ENCODE results near the gene CEP164. TPM values are rescaled to one million over a fixed set of nuclear protein-coding genes. Genes with fewer than 3 reads are reported as not detected.

The CEP164 gene
- 23.3 TPM for polyA plus RNA-seq (2013, experiment 1 of 2; ENCODE audit: insufficient read length)
- polyA plus RNA-seq (2013, experiment 2 of 2; ENCODE audit: insufficient read length) = 19.7 TPM

DNA sequence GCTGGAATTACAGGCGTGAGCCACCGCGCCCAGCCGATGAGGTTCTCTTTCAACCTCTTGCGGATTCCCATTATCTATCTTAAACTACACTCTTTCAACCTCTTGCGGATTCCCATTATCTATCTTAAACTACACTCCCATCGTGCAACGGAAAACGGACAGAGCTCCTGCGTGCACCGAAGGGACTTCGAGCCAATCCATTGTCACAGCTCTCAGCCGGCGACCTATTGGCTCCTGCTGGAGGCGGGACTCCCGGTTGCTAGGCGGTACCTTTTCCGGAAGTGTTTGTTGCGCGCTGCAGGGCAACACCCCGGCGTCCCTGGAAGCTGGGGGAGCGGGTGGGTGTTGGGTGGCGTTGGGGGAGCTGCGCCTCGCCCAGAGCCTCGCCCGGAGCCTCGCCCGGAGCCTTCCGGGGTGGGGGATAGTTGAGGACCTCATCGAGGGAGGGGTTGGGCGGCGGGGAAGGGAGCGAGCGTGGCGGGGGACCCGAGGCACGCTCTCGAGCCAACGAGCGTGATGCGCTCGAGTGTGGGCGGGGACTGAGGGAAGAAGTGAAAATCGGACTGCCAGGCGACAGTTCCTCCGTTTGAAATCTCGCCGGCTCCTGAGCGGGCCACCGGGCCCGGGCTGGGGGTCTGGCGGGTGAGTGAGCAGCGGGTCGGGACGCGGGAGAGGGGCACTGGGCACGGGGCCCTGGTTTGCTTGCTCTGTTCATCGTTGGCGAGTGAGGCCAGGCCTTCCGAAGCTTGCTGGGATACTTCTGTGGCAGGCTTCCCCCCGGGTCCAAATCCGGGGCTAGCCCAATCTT is at the start of gene CEP164:
CEP164 (plus strand) TSS at position 288 of the 808 bp plus-strand sequence. CDS start 10,733 bp downstream, outside the sequence.
- peak; percentile 98 for DNase-seq

DNA sequence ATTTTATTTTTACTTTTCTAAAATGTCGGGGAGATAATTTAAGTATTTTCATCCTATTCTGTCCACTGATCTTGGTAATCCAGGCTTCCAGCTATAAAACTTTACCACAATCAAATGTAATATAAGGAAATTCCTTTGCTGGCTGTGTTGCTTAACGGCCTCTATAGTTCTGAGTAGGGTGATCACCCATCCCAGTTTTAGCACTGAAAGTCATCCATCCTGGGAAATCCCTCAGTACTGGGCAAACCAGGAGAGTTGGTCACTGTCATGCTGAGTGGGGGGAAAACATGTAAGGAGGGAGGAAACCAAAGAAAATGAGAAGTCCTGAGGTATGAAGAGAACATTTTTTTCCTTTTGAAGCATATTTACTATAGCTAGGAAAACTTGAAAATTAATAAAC is 49.3 kb upstream of the CEP164 start:
- no peak for DNase-seq

DNA sequence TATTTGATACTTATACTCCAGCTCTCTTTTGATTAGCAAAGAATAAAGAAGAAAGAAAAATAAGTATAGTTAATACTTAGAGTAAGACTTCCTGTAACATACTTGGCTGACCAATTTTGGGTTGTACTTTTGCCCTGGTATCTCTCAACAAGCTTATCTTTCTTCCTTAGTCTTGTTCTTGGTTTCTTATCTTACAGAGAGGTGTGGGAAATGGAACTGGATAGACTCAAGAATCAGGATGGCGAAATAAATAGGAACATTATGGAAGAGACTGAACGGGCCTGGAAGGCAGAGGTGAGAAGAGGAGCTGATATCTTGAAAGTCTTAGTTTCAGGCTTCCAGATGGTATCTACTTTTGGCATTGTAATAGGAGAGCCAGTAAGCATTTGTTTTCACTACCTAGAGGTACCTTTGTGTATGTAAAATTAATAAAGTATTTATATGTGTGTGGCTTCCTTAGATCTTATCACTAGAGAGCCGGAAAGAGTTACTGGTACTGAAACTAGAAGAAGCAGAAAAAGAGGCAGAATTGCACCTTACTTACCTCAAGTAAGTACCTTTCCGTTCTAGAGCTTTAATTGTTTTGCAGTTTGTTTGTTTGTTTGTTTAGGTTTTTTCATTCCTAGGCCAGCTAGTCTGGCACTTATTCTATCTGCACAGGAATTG is 47.8 kb upstream of the CEP164 start:
- DNase-seq = no peak

DNA sequence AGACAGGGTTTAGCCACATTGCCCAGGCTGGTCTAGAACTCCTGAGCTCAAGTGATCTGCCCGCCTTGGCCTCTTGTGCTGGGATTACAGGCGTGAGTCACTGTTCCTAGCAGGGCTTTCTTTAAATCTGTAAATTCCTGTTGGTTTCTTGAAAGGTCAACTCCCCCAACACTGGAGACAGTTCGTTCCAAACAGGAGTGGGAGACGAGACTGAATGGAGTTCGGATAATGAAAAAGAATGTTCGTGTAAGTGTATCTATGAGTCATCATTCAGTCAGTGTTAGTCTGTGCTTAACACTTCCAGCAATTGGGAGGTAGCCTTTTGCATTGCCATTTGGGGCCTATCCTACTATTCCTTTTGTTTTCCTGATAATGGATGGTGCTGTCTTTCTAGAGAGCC is 46.5 kb upstream of the CEP164 start:
- peak; percentile 99 for DNase-seq

DNA sequence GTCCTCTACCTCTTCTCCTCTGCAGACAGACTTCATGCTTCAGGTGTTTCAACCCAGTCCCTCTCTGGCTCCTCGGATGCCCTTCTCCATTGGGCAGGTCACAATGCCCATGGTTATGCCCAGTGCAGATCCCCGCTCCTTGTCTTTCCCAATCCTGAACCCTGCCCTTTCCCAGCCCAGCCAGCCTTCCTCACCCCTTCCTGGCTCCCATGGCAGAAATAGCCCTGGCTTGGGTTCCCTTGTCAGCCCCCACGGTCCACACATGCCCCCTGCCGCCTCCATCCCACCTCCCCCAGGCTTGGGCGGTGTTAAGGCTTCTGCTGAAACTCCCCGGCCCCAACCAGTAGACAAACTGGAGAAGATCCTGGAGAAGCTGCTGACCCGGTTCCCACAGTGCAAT is 45.8 kb upstream of the CEP164 start:
- DNase-seq = no peak

DNA sequence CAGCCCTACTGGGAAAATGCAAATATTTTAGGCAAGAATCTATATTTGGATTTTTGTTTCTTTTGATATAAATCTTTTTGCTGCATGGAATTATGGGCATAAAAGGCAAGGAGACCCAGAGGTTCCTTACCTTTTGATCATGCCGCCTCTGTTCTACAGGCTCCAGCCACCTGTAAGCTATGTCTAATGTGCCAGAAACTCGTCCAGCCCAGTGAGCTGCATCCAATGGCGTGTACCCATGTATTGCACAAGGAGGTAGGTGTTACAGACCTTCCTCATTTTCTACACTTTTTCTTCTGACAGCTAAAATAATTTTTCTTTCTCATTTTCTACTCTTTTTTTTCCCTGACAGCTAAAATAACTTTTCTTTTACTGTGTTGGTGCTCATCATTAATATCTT is 44.7 kb upstream of the CEP164 start:
- DNase-seq = no peak

DNA sequence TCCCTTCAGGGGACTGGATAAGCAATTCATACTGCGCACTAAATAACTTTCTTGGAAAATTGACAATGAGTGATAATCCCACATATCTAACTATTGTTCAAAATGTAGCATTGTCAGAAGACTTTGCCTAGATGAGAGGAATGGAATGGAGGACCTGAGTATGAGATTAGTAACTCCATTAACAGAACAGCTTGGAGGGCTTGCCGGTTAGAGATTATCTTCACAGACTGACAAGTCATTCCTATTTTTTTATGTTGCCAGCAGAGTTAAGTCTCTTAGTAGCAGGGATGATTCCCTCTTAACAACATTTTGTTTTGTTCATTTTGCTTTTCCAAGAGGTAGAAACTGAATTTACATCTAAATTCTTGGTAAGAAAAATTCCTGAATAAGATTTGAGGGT is 43.6 kb upstream of the CEP164 start:
- no peak for DNase-seq

DNA sequence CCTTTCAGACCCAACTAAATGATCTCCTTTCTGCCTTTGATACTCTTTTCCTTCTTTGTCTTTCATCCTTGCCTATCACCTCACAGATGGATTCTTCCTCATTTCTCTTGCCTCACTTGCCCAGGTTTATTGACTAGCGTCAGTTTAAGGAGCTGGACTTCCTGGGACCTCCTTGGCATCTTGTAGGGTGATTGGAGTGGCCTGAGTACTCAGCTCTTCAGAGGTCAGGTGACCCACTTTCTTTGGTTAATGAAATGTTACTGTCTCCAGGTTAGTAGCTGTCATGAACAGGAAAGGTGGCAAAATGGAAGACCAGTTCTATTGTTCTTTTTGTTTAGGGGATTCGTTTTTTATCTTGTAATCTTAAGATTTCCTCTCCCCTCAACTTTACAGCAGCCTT is 41.1 kb upstream of the CEP164 start:
- DNase-seq = no peak

DNA sequence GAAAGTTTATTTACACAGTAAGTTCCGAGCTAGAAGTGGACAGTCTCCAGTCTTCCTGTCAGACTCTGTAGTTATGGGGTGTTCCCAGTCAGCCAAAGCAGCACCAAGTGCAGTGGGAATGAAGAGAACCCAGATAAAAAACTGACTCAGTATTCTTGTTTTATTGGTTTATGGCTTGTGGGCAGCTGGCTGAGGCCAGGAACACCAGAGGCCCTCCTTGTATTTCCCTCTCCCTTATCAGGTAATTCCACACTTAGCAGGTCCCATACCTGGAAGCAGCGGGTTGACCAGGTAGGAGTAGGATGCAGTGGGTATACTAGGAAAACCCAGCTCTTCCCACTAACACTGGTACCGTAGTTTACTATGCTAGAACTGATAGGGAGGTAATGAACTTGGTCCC is 40.0 kb upstream of the CEP164 start:
- no peak for DNase-seq

DNA sequence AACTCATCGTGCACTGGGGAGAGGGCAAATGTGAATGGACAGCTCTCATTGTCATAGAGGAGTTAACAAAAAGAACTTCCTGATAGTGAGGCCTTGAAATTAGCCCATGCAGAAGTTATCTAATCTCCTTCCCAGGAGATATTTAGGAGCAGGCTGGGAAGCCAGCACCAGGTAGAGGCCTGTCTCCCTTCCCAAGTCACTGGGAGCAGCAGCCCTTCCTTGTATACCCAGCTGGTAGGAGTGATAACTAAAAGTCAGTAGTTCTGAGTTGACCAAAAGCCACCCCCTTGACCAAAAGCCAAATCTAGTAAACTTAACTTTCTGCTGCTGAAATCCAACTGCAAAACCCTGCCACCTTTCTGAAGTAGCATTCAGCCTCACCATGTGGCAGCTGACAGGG is 37.9 kb upstream of the CEP164 start:
- no peak for DNase-seq

DNA sequence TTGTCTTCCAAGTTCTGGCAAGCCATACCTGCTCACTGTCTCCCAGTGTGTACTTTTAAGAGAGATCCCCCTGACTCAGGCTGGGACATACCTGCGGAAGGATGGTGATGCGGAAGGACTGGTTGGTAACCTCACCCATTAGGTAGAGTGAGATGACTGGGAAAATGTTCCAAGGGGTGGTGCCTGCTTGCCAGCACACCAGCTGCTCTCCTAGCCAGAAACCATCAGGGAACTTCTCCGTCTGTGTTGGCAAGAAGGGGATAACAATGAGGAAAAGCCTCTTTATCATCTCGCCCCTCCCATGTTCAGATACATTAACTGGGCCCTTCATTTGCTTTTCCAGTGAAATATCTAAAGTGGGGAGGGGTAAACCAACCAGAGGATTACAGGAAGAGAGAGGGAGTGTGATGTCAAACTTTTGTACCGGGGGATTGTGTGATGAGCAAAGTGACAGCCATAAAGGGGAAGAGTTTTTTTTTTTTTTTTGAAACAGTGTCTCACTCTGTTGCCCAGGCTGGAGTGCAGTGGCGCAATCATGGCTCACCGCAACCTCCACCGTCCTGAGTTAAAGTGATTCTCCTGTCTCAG is 36.8 kb upstream of the CEP164 start, which contains the start of gene BACE1-AS:
BACE1-AS (plus strand) TSS at position 538 of the 588 bp plus-strand sequence.
- no peak for DNase-seq

DNA sequence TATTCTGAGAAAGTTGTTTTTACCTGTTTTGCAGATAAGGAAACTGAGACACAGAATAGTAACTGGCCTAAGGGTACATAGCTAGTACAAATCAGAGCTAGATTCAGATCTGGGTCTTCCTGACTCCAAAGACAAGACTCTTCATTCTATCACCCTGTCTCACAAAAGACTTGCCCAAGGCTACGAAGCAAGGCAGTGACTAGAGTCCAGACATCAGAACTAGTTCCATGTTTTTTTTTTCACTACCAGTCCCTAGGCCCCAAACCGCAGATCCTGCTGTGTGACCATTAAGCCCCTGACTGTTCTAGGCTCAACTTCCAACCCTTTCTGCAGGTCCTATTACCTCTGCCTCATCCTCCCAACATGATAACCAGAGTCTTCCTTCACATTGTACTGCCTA is 35.0 kb upstream of the CEP164 start:
- no peak for DNase-seq

DNA sequence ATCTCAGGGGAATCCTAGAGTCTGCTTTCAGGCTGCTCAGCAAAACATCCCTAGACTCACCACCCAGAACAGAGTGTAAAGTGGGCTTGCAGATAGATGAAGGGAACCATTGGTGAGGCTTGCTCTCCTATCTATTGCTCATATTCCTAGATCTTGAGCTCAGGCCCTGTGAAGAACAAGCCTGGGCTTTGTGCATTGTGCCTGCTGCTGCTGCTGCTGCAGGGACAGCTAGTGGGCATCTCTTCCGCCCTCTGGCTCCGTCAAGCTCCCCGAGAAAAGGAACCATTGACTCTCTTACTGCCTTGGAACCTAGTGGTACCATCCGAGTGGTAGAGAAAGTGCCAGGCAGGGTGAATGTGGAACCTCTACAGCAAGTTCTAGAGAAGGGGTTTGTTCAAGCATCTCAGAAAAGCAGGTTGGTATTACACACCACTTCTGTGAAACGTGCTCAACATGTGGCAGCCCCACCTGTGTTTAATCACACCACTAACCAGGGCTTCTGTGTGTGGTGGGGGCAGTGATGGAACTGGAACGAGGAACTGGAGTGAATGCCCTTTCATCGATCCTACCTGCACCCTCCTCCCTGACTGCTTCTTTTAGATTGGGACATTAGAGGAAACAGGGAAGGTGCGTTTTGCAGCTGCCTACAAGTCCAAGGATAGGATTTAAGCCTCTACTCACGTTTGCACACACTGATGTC is 32.1 kb upstream of the CEP164 start:
- DNase-seq = no peak

DNA sequence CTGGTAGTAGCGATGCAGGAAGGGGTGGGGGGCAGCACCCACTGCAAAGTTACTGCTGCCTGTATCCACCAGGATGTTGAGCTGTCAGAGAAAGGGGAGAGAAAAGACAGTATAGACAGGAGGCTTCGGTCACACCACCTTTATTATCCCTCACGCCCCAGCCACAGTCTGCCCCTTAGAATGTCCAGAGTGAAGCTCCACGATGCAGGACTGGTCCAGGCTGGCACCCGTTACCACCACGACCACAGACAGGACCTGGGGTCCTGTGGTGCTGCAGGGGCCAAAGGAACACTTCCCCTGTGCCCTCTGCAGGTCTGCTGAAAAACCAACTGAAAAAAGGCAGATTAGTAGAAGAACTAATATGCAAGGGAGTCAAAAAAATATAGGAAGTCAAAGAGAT is 30.8 kb upstream of the CEP164 start:
- DNase-seq = no peak

DNA sequence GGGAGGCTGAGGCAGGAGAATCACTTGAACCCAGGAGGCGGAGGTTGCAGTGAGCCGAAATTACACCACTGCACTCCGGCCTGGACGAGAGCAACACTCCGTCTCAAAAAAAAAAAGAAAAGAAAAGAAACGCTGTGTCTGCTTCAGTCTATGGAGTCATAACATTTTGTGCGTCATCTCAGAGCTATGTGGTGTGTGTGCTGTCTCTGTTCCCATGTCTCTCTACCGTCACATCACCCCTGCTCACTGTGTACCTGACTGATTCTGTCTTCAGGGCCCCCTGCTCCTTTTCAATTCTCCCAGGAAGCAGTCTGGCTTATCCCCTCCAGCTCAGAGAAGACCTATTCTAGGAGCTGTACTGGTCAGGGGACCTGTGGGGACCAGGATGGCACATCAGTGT is 29.5 kb upstream of the CEP164 start:
- peak; percentile 13 for DNase-seq

DNA sequence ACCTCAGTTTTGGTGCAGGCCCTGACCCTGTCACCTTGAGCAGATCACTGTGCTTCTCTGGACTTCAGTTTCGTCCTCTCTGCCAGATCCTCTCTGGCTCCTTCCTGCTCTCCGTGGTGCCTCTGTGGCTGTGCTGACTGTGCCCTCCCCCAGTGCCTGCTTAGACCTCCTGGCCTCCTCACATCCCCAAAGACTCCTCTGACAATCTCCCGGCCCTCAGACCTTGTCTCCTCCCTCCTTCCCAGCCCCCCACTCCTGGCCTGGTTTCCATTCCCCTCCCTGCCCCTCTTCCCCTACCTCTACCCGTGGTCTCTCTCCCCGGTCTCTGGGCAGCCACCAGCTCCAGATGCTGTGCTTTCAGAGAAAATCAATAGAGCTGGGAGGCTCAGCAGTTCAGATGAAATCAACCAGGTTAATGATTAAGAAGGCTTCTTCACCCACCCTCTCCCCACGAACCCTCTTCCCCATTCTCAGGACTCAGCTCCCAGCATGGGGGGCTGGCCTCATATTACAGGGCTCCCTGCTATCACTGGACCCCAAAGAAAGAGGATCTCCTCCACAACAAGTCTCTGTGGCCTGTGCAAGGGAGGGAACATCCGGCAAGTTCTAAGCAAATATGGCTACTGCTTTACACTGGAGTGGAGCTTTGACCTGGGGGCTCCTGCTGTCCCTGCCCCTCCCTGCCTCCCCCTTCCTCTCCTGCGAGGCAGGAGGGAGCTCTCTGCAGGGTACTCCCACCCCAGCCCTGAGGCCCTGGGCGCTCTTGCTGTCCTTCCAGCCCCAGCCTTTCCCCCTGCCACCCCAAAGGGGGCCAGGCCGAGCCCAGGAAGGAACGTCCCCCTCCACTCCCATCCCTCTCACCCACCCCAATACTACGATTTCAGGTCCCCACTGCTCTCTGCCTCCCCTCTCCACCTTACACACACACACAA is 28.0 kb upstream of the CEP164 start:
- DNase-seq = no peak

DNA sequence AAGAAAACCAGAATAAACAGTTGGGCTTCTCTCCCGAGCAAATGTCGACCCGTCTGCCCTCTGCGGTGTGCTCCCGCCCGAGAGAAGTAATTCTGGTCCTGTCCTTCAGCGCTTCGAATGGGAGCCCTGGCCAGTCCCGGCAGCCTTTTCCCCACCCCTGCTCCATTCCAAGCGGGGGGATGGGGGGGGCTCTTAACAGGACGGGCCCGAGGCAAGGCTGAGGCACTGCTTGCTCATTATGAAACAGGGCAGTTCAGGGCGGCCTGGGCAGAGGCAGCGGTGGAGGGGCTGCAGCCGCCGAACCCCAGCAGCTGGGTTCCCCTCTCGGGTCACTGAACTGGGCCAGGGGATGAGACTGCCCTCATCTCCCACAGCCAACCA is 27.4 kb upstream of the CEP164 start:
- peak; percentile 24 for DNase-seq

DNA sequence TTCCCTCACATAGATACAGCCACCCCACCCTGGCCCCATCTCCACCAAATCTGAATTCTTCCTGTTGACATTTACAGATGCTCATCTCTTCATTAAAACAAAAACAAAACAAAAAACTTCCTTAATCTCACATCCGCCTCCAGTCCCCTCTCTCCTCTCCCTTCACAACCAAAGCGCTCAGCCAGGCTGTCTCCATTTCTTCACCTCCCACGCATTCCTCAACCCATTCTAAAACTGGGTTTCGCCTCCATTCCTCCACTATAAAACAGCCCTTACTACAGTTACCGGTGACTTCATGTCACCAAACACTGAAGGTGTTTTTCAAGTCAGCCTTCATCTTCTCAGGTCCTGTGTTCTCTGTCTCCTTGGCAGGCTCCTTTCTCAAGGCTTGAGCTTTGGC is 26.9 kb upstream of the CEP164 start:
- DNase-seq = no peak

DNA sequence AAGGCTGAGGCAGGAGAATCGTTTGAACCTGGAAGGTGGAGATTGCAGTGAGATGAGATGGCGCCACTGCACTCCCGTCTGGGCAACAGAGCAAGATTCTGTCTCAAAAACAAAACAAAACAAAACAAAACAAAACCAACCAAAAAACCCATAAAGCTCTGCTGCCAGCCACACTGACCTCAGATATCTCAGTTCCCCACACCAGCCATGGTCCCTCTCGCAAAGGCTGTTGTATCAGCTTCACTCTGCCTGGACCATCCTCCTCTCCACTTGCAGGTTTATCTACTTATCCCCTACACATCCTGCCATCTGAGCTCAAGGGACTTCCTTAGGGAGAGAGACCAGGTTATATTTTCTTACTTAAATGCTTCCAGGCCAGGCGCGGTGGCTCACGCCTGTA is 25.4 kb upstream of the CEP164 start:
- no peak for DNase-seq

DNA sequence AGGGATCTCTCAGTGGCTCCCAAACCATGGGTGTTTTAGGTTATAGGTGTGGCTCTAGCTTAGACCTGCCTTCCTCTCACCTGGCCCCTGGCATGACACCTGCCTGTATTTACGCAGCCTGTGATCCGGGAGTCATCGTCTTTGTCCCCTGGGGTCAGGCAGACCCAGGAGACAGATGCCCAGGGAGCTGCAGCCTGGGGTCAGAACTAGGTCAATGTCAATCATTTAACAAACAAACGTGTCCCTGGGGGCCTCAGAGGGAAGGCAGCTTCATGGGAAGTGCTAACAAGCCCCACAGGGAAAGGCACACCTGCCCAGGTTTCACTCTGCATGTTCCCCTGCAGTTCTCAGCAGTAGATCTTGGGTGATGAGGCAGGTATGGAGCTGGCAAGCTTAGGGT is 24.6 kb upstream of the CEP164 start:
- no peak for DNase-seq

DNA sequence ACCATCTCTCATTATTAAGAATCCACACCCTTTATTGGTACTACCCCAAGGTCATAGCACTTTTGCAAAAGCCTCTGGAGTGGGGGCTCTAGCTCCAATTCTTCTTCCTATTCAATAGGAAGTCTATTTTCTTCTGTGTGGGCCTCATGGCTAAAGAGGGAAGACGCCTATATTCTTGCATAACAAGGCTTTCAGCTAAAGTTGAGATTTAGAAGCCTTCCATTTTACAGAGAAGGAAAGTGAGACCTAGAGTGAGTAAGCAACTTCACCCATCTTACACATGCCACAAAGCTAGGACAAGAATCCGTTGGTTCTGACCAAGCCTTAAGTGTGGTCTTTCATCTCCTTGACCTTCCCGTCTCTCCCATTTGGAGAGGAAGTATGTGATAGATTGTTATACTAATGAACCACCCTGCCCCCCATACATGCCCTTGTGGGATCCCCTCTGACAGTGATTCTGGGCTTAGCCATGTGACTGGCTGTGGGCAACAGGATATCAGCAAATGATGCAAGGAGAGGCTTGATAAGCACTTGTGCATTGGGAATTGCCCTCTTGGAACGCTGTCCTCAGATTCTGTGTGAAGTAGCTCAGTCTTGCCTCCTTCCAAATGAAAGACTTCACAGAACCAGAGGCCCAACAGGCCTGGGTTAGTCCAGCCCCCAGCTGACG is 23.9 kb upstream of the CEP164 start:
- DNase-seq = no peak
